Activated T-cell treated with anti-CD3 and anti-CD28 coated beads, Interleukin-2, amount 50 U/mL, for 24 hours (primary cell): ENCODE data around the gene SMOC1.

Source experiments
- DNase-seq: peaks from one replicate; pipeline ENCODE4 v3.0.0-alpha.2; 2020
- H3K27ac Mint-ChIP-seq: 2 replicates; pipeline ENCODE4 v1.8.0; 2020; ENCODE audit warnings: mild to moderate bottlenecking, mixed read lengths
- H3K27me3 Mint-ChIP-seq: 2 replicates; pipeline ENCODE4 v1.8.0; 2020; ENCODE audit warnings: mixed read lengths
- H3K36me3 Mint-ChIP-seq: 2 replicates; pipeline ENCODE4 v1.8.0; 2020; ENCODE audit warnings: low read depth, mixed read lengths
- H3K4me1 Mint-ChIP-seq: 2 replicates; pipeline ENCODE4 v1.8.0; 2020; ENCODE audit warnings: low read depth, mixed read lengths
- H3K4me3 Mint-ChIP-seq: 2 replicates; pipeline ENCODE4 v1.8.0; 2020; ENCODE audit warnings: mild to moderate bottlenecking, moderate library complexity, mixed read lengths
- H3K9me3 Mint-ChIP-seq: 2 replicates; pipeline ENCODE4 v1.8.0; 2020; ENCODE audit warnings: mixed read lengths

The SMOC1 gene

GRCh38 chr14:69904246-69904645 is 25.0 kb downstream of the SMOC1 start:
- H3K27ac Mint-ChIP-seq, result no peak overlapping the region
- no peaks in the 10 kb centered on the region for H3K36me3 Mint-ChIP-seq
- no peak for DNase-seq
- H3K4me1 Mint-ChIP-seq, result no peaks in the 10 kb centered on the region
- H3K9me3 Mint-ChIP-seq, result peaks cover 2% of the 10 kb centered on the region
- H3K4me3 Mint-ChIP-seq, result no peak overlapping the region
- peaks cover 6% of the 10 kb centered on the region for H3K27me3 Mint-ChIP-seq

GRCh38 chr14:69906201-69906600 is 27.0 kb downstream of the SMOC1 start:
- Mint-ChIP-seq H3K36me3 (no peaks in the 10 kb centered on the region), H3K4me3 (no peak overlapping the region)

GRCh38 chr14:69909826-69910550 is 30.8 kb downstream of the SMOC1 start:
- Mint-ChIP-seq H3K27ac (no peak overlapping the region), H3K9me3 (no peaks in the 10 kb centered on the region), H3K4me1 (no peaks in the 10 kb centered on the region), H3K27me3 (peaks cover 8% of the 10 kb centered on the region), H3K4me3 (no peak overlapping the region), H3K36me3 (no peaks in the 10 kb centered on the region)
- DNase-seq, result no peak

More at GRCh38 chr14:69906201-69906600, 27.0 kb downstream of the SMOC1 start:
- Mint-ChIP-seq H3K9me3 (no peaks in the 10 kb centered on the region), H3K27me3 (peaks cover 7% of the 10 kb centered on the region), H3K4me1 (no peaks in the 10 kb centered on the region), H3K27ac (no peak overlapping the region)
- no peak for DNase-seq

GRCh38 chr14:69910871-69911270 is 31.7 kb downstream of the SMOC1 start:
- no peaks in the 10 kb centered on the region for H3K9me3 Mint-ChIP-seq
- H3K36me3 Mint-ChIP-seq, result no peaks in the 10 kb centered on the region
- DNase-seq, result no peak
- no peak overlapping the region for H3K27ac Mint-ChIP-seq
- no peak overlapping the region for H3K4me3 Mint-ChIP-seq
- no peaks in the 10 kb centered on the region for H3K4me1 Mint-ChIP-seq
- peaks cover 15% of the 10 kb centered on the region for H3K27me3 Mint-ChIP-seq

GRCh38 chr14:69913686-69914085 is 34.5 kb downstream of the SMOC1 start:
- Mint-ChIP-seq H3K4me3 (no peak overlapping the region), H3K4me1 (no peaks in the 10 kb centered on the region)
- no peak for DNase-seq

GRCh38 chr14:69916396-69916795 is 37.2 kb downstream of the SMOC1 start:
- no peaks in the 10 kb centered on the region for H3K36me3 Mint-ChIP-seq

More at GRCh38 chr14:69913686-69914085, 34.5 kb downstream of the SMOC1 start:
- Mint-ChIP-seq H3K36me3 (no peaks in the 10 kb centered on the region), H3K27me3 (peaks cover 32% of the 10 kb centered on the region), H3K27ac (no peak overlapping the region), H3K9me3 (no peaks in the 10 kb centered on the region)

GRCh38 chr14:69917287-69917686 is 38.1 kb downstream of the SMOC1 start:
- H3K27ac Mint-ChIP-seq, result no peak overlapping the region
- no peak overlapping the region for H3K4me3 Mint-ChIP-seq
- DNase-seq, result no peak
- no peaks in the 10 kb centered on the region for H3K4me1 Mint-ChIP-seq
- no peaks in the 10 kb centered on the region for H3K36me3 Mint-ChIP-seq
- H3K27me3 Mint-ChIP-seq, result peaks cover 36% of the 10 kb centered on the region
- no peaks in the 10 kb centered on the region for H3K9me3 Mint-ChIP-seq

More at GRCh38 chr14:69916396-69916795, 37.2 kb downstream of the SMOC1 start:
- no peaks in the 10 kb centered on the region for H3K9me3 Mint-ChIP-seq
- H3K4me3 Mint-ChIP-seq, result no peak overlapping the region
- no peak for DNase-seq
- peaks cover 32% of the 10 kb centered on the region for H3K27me3 Mint-ChIP-seq
- H3K4me1 Mint-ChIP-seq, result no peaks in the 10 kb centered on the region
- H3K27ac Mint-ChIP-seq, result no peak overlapping the region

- H3K27ac Mint-ChIP-seq, result no peak overlapping the region
- DNase-seq, result no peak
- H3K9me3 Mint-ChIP-seq, result no peaks in the 10 kb centered on the region
- H3K4me3 Mint-ChIP-seq, result no peak overlapping the region
- H3K27me3 Mint-ChIP-seq, result peaks cover 47% of the 10 kb centered on the region
- no peaks in the 10 kb centered on the region for H3K36me3 Mint-ChIP-seq
- H3K4me1 Mint-ChIP-seq, result no peaks in the 10 kb centered on the region
These were observed 40.6 kb downstream of the SMOC1 start for GRCh38 chr14:69919815-69920214.

GRCh38 chr14:69921052-69921451 is 41.8 kb downstream of the SMOC1 start:
- H3K27me3 Mint-ChIP-seq, result peaks cover 37% of the 10 kb centered on the region
- no peaks in the 10 kb centered on the region for H3K9me3 Mint-ChIP-seq

GRCh38 chr14:69922198-69922597 is 43.0 kb downstream of the SMOC1 start:
- H3K4me1 Mint-ChIP-seq, result no peaks in the 10 kb centered on the region
- H3K9me3 Mint-ChIP-seq, result no peaks in the 10 kb centered on the region
- no peak overlapping the region for H3K27ac Mint-ChIP-seq
- no peak overlapping the region for H3K4me3 Mint-ChIP-seq
- H3K27me3 Mint-ChIP-seq, result peaks cover 27% of the 10 kb centered on the region
- H3K36me3 Mint-ChIP-seq, result no peaks in the 10 kb centered on the region
- DNase-seq, result no peak

More at GRCh38 chr14:69921052-69921451, 41.8 kb downstream of the SMOC1 start:
- no peak for DNase-seq
- no peaks in the 10 kb centered on the region for H3K36me3 Mint-ChIP-seq
- H3K4me1 Mint-ChIP-seq, result no peaks in the 10 kb centered on the region
- H3K4me3 Mint-ChIP-seq, result no peak overlapping the region
- no peak overlapping the region for H3K27ac Mint-ChIP-seq

- Mint-ChIP-seq H3K27ac (no peak overlapping the region), H3K4me3 (no peak overlapping the region), H3K4me1 (no peaks in the 10 kb centered on the region), H3K27me3 (peaks cover 27% of the 10 kb centered on the region), H3K9me3 (no peaks in the 10 kb centered on the region), H3K36me3 (no peaks in the 10 kb centered on the region)
- DNase-seq, result no peak
These were observed 45.0 kb downstream of the SMOC1 start for GRCh38 chr14:69924201-69924600.

- H3K27me3 Mint-ChIP-seq, result peaks cover 18% of the 10 kb centered on the region
- no peaks in the 10 kb centered on the region for H3K36me3 Mint-ChIP-seq
- H3K4me1 Mint-ChIP-seq, result no peaks in the 10 kb centered on the region
- no peaks in the 10 kb centered on the region for H3K9me3 Mint-ChIP-seq
- H3K27ac Mint-ChIP-seq, result no peak overlapping the region
- DNase-seq, result no peak
- H3K4me3 Mint-ChIP-seq, result no peak overlapping the region
These were observed 48.9 kb downstream of the SMOC1 start for GRCh38 chr14:69928111-69928523.

GRCh38 chr14:69930780-69931379 is 51.7 kb downstream of the SMOC1 start:
- no peak overlapping the region for H3K27ac Mint-ChIP-seq
- H3K4me3 Mint-ChIP-seq, result no peak overlapping the region
- no peaks in the 10 kb centered on the region for H3K4me1 Mint-ChIP-seq
- H3K27me3 Mint-ChIP-seq, result peaks cover 13% of the 10 kb centered on the region
- no peaks in the 10 kb centered on the region for H3K36me3 Mint-ChIP-seq
- no peaks in the 10 kb centered on the region for H3K9me3 Mint-ChIP-seq
- no peak for DNase-seq

GRCh38 chr14:69931960-69932359 is 52.7 kb downstream of the SMOC1 start:
- H3K4me1 Mint-ChIP-seq, result no peaks in the 10 kb centered on the region
- H3K4me3 Mint-ChIP-seq, result no peak overlapping the region
- no peaks in the 10 kb centered on the region for H3K9me3 Mint-ChIP-seq
- H3K27ac Mint-ChIP-seq, result no peak overlapping the region
- peaks cover 13% of the 10 kb centered on the region for H3K27me3 Mint-ChIP-seq
- no peak for DNase-seq
- H3K36me3 Mint-ChIP-seq, result no peaks in the 10 kb centered on the region

- H3K9me3 Mint-ChIP-seq, result no peaks in the 10 kb centered on the region
- H3K27ac Mint-ChIP-seq, result no peak overlapping the region
- no peak overlapping the region for H3K4me3 Mint-ChIP-seq
- H3K4me1 Mint-ChIP-seq, result no peaks in the 10 kb centered on the region
- H3K36me3 Mint-ChIP-seq, result no peaks in the 10 kb centered on the region
- H3K27me3 Mint-ChIP-seq, result peaks cover 13% of the 10 kb centered on the region
- no peak for DNase-seq
These were observed 53.2 kb downstream of the SMOC1 start for GRCh38 chr14:69932391-69932790.
